HEK293 (cell line): ENCODE results near the gene LRRC27.

ENCODE experiments used
- CTCF ChIA-PET: fragments of 350-600 bp; formaldehyde crosslinking; extraction: SDS; loops from one replicate; lab custom pipeline; 2021; ENCODE audit warnings: antibody characterized with exemption; lab: Yijun Ruan, JAX
- POLR2A ChIA-PET: fragments of 300-600 bp; formaldehyde crosslinking; extraction: SDS; loops from one replicate; lab custom pipeline; 2020; ENCODE audit warnings: antibody characterized with exemption, inconsistent platforms; lab: Yijun Ruan, JAX
- H3K27ac ChIP-seq: fragments of 200-500 bp; sonication (Bioruptor generic); 2 replicates; pipeline ENCODE4 v1.5.1; 2014; ENCODE audit warnings: low read depth, low read length, control low read depth, inconsistent platforms; ENCODE audit errors: extremely low read depth
- H3K36me3 ChIP-seq, 2 experiments: fragments of 200-500 bp in 1 of 2; sonication (Bioruptor generic) in 1 of 2; 1 replicate in 1 of 2; 2 replicates in 1 of 2; pipeline ENCODE4 v1.5.1; 2014 to 2017; ENCODE audit warnings: inconsistent platforms in 2 of 2, low read length in 2 of 2; ENCODE audit not compliant: control insufficient read depth in 2 of 2, insufficient read depth in 1 of 2
- H3K4me1 ChIP-seq: fragments of 200-500 bp; sonication (Bioruptor generic); 2 replicates; pipeline ENCODE4 v1.5.1; 2014; ENCODE audit warnings: mild to moderate bottlenecking, low read length, inconsistent platforms; ENCODE audit not compliant: control insufficient read depth, insufficient read depth
- H3K4me3 ChIP-seq: 2 replicates; pipeline ENCODE4 v1.5.1; 2011; ENCODE audit warnings: low read depth, mild to moderate bottlenecking, control low read depth, low read length, moderate library complexity
- H3K9me3 ChIP-seq: fragments of 200-500 bp; sonication (Bioruptor generic); 2 replicates; pipeline ENCODE4 v1.5.1; 2014; ENCODE audit warnings: low read depth, low read length, inconsistent platforms; ENCODE audit not compliant: control insufficient read depth, insufficient read depth
- GLIS2 ChIP-seq: fragments of 450-650 bp; formaldehyde crosslinking; IDR thresholded peaks from 2 replicates; pipeline ENCODE4 v1.5.1; 2016; ENCODE audit warnings: missing biosample characterization, missing genetic modification characterization
- HOXC10 ChIP-seq: sonication (generic); formaldehyde crosslinking; IDR thresholded peaks from 2 replicates; pipeline ENCODE4 v1.8.1; 2023; ENCODE audit warnings: mild to moderate bottlenecking, missing genetic modification reagents
- MEIS1 ChIP-seq: sonication (generic); formaldehyde crosslinking; IDR thresholded peaks from 2 replicates; pipeline ENCODE4 v1.8.1; 2022; ENCODE audit warnings: missing genetic modification reagents, mild to moderate bottlenecking, borderline replicate concordance
- OSR2 ChIP-seq: fragments of 450-650 bp; formaldehyde crosslinking; IDR thresholded peaks from 2 replicates; pipeline ENCODE4 v1.5.1; 2016; ENCODE audit warnings: missing biosample characterization, missing genetic modification characterization
- PRDM1 ChIP-seq: fragments of 450-650 bp; formaldehyde crosslinking; IDR thresholded peaks from 2 replicates; pipeline ENCODE4; 2016; ENCODE audit warnings: missing biosample characterization, missing genetic modification characterization
- YY1 ChIP-seq: fragments of 450-650 bp; formaldehyde crosslinking; IDR thresholded peaks from 2 replicates; pipeline ENCODE4 v1.5.1; 2018; ENCODE audit warnings: missing biosample characterization, missing genetic modification characterization
- ZBTB1 ChIP-seq: fragments of 450-650 bp; formaldehyde crosslinking; IDR thresholded peaks from 2 replicates; pipeline ENCODE4 v1.5.1; 2016; ENCODE audit warnings: missing biosample characterization, missing genetic modification characterization
- ZNF10 ChIP-seq: fragments of 450-650 bp; formaldehyde crosslinking; IDR thresholded peaks from 2 replicates; pipeline ENCODE4 v1.5.1; 2017; ENCODE audit warnings: missing biosample characterization, missing genetic modification characterization
- ZNF23 ChIP-seq: fragments of 450-650 bp; formaldehyde crosslinking; IDR thresholded peaks from 2 replicates; pipeline ENCODE4 v1.5.1; 2016; ENCODE audit warnings: missing biosample characterization, missing genetic modification characterization, borderline replicate concordance
- ZNF24 ChIP-seq: fragments of 450-650 bp; formaldehyde crosslinking; IDR thresholded peaks from 2 replicates; pipeline ENCODE4 v1.5.1; 2016; ENCODE audit warnings: missing biosample characterization, missing genetic modification characterization
- ZNF366 ChIP-seq: fragments of 450-650 bp; formaldehyde crosslinking; conservative IDR thresholded peaks from 2 replicates; pipeline ENCODE4 v1.5.1; 2016; ENCODE audit warnings: missing biosample characterization, missing genetic modification characterization
- ZNF37A ChIP-seq: fragments of 450-650 bp; IDR thresholded peaks from 2 replicates; pipeline ENCODE4 v1.5.1; 2018; ENCODE audit warnings: missing biosample characterization, missing genetic modification characterization
- ZNF521 ChIP-seq: fragments of 450-650 bp; formaldehyde crosslinking; IDR thresholded peaks from 2 replicates; pipeline ENCODE4 v1.5.1; 2017; ENCODE audit warnings: missing biosample characterization, mild to moderate bottlenecking, missing genetic modification characterization
- ZNF600 ChIP-seq: fragments of 450-650 bp; formaldehyde crosslinking; IDR thresholded peaks from 2 replicates; pipeline ENCODE4 v1.5.1; 2016; ENCODE audit warnings: missing biosample characterization, missing genetic modification characterization
- ZNF621 ChIP-seq: fragments of 450-650 bp; formaldehyde crosslinking; IDR thresholded peaks from 2 replicates; pipeline ENCODE4 v1.5.1; 2017; ENCODE audit warnings: missing biosample characterization, missing genetic modification characterization
- ZNF654 ChIP-seq: fragments of 450-650 bp; formaldehyde crosslinking; IDR thresholded peaks from 2 replicates; pipeline ENCODE4 v1.5.1; 2016; ENCODE audit warnings: low read depth, missing biosample characterization, missing genetic modification characterization
- TF ChIP-seq, protein P1 (sequence below): fragments of 450-650 bp; formaldehyde crosslinking; conservative IDR thresholded peaks from 2 replicates; pipeline ENCODE4 v1.5.1; 2016; ENCODE audit warnings: low read depth, missing biosample characterization, missing genetic modification characterization
- TF ChIP-seq, protein P2 (sequence below): fragments of 450-650 bp; formaldehyde crosslinking; IDR thresholded peaks from 2 replicates; pipeline ENCODE4 v1.5.1; 2016; ENCODE audit warnings: missing biosample characterization, missing genetic modification characterization, low read depth
- TF ChIP-seq, protein P3 (sequence below): fragments of 450-650 bp; formaldehyde crosslinking; IDR thresholded peaks from 2 replicates; pipeline ENCODE4 v1.5.1; 2016; ENCODE audit warnings: missing biosample characterization, missing genetic modification characterization
- TF ChIP-seq, protein P4 (sequence below): fragments of 450-650 bp; formaldehyde crosslinking; IDR thresholded peaks from 2 replicates; pipeline ENCODE4 v1.5.1; 2017; ENCODE audit warnings: missing biosample characterization, missing genetic modification characterization
- TF ChIP-seq, protein P5 (sequence below): fragments of 450-650 bp; formaldehyde crosslinking; IDR thresholded peaks from 2 replicates; pipeline ENCODE4 v1.5.1; 2016; ENCODE audit warnings: missing biosample characterization, missing genetic modification characterization

Gene LRRC27

DNA sequence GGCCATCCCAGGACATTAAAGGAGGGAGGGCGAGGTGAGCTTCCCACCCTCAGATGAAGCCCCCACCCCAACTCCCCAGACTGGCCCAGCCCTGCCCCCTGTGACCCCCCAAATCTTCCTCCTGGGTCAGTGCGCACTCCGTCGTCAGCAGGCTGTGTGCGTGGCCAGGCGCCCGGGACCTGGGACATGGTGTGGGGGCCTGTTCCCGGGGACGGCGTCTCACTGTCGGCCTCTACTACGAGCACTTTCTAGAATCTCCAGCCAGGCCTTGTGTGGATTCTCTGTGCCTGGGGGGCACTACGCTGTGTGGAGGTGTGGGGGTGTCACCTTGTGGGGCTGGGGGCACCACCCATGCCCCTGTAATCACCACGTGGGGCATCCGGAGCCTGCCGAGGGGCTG is 74.8 kb downstream of the LRRC27 start:
- Histone ChIP-seq H3K27ac (no peak overlapping the region), H3K36me3 (peaks cover 0 to 21% of the 10 kb centered on the region in 2 experiments; a peak in 1 of 3 replicates), H3K4me3 (no peak overlapping the region), H3K9me3 (no peaks in the 10 kb centered on the region), H3K4me1 (peaks cover 3% of the 10 kb centered on the region; the same call in 1 of the 2 replicates)
- POLR2A ChIA-PET, result no interaction called here
- TF ChIP-seq, protein P1, sequence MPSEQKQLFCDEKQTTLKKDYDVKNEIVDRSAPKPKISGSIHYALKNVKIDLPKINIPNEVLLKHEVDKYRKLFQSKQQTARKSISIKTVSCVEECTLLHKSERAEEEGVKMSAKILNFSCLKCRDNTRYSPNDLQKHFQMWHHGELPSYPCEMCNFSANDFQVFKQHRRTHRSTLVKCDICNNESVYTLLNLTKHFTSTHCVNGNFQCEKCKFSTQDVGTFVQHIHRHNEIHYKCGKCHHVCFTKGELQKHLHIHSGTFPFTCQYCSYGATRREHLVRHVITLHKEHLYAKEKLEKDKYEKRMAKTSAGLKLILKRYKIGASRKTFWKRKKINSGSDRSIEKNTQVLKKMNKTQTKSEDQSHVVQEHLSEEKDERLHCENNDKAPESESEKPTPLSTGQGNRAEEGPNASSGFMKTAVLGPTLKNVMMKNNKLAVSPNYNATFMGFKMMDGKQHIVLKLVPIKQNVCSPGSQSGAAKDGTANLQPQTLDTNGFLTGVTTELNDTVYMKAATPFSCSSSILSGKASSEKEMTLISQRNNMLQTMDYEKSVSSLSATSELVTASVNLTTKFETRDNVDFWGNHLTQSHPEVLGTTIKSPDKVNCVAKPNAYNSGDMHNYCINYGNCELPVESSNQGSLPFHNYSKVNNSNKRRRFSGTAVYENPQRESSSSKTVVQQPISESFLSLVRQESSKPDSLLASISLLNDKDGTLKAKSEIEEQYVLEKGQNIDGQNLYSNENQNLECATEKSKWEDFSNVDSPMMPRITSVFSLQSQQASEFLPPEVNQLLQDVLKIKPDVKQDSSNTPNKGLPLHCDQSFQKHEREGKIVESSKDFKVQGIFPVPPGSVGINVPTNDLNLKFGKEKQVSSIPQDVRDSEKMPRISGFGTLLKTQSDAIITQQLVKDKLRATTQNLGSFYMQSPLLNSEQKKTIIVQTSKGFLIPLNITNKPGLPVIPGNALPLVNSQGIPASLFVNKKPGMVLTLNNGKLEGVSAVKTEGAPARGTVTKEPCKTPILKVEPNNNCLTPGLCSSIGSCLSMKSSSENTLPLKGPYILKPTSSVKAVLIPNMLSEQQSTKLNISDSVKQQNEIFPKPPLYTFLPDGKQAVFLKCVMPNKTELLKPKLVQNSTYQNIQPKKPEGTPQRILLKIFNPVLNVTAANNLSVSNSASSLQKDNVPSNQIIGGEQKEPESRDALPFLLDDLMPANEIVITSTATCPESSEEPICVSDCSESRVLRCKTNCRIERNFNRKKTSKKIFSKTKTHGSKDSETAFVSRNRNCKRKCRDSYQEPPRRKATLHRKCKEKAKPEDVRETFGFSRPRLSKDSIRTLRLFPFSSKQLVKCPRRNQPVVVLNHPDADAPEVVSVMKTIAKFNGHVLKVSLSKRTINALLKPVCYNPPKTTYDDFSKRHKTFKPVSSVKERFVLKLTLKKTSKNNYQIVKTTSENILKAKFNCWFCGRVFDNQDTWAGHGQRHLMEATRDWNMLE (tag by site-specific recombination), result no peak
- TF ChIP-seq OSR2 (tag by site-specific recombination) (no peak), GLIS2 (tag by site-specific recombination) (no peak), ZNF654 (tag by site-specific recombination) (no peak), ZNF37A (tag by site-specific recombination) (no peak), ZNF521 (tag by site-specific recombination) (no peak), PRDM1 (no peak), ZNF24 (no peak), ZNF600 (tag by site-specific recombination) (no peak), MEIS1 (CRISPR knock-in tag) (no peak), ZNF621 (tag by site-specific recombination) (no peak), YY1 (tag by site-specific recombination) (no peak)
- TF ChIP-seq, protein P2, sequence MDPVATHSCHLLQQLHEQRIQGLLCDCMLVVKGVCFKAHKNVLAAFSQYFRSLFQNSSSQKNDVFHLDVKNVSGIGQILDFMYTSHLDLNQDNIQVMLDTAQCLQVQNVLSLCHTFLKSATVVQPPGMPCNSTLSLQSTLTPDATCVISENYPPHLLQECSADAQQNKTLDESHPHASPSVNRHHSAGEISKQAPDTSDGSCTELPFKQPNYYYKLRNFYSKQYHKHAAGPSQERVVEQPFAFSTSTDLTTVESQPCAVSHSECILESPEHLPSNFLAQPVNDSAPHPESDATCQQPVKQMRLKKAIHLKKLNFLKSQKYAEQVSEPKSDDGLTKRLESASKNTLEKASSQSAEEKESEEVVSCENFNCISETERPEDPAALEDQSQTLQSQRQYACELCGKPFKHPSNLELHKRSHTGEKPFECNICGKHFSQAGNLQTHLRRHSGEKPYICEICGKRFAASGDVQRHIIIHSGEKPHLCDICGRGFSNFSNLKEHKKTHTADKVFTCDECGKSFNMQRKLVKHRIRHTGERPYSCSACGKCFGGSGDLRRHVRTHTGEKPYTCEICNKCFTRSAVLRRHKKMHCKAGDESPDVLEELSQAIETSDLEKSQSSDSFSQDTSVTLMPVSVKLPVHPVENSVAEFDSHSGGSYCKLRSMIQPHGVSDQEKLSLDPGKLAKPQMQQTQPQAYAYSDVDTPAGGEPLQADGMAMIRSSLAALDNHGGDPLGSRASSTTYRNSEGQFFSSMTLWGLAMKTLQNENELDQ (tag by site-specific recombination), result no peak
- TF ChIP-seq, protein P3, sequence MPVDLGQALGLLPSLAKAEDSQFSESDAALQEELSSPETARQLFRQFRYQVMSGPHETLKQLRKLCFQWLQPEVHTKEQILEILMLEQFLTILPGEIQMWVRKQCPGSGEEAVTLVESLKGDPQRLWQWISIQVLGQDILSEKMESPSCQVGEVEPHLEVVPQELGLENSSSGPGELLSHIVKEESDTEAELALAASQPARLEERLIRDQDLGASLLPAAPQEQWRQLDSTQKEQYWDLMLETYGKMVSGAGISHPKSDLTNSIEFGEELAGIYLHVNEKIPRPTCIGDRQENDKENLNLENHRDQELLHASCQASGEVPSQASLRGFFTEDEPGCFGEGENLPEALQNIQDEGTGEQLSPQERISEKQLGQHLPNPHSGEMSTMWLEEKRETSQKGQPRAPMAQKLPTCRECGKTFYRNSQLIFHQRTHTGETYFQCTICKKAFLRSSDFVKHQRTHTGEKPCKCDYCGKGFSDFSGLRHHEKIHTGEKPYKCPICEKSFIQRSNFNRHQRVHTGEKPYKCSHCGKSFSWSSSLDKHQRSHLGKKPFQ (tag by site-specific recombination), result no peak
- TF ChIP-seq, protein P4, sequence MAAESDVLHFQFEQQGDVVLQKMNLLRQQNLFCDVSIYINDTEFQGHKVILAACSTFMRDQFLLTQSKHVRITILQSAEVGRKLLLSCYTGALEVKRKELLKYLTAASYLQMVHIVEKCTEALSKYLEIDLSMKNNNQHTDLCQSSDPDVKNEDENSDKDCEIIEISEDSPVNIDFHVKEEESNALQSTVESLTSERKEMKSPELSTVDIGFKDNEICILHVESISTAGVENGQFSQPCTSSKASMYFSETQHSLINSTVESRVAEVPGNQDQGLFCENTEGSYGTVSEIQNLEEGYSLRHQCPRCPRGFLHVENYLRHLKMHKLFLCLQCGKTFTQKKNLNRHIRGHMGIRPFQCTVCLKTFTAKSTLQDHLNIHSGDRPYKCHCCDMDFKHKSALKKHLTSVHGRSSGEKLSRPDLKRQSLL (tag by site-specific recombination), result no peak
- CTCF ChIA-PET, result interaction anchor here (0.6 kb wide), 2 partner anchors 12 to 46 kb away, joined by 3 to 4 read pairs; no protein-coding TSS in a partner anchor

DNA sequence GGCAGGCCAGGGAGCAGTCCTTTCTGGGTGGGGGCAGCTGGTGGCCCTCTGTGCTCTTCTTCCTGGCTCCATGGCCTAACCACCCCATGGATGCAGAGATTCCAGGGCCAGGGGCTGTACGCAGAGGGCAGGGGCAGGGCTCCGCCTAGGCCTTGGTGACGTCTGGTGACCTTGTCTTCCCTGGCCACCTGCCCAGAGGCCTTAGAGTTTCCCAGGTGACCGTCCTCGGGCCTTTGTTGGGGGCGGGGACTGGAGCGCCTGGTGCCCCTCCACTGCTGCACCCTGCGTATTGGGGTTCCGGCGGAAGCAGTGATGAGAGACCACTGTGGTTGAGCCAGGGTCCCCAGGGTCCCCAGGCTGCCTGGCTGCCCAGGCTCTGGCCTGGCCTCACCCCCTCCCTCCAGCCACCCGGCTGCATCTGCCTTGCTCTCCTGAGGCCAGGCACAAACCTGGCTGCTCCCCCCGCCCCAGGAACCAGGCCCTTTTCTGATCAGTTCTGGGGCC is 75.3 kb downstream of the LRRC27 start:
- Histone ChIP-seq H3K36me3 (peaks cover 0 to 21% of the 10 kb centered on the region in 2 experiments; a peak in 1 of 3 replicates), H3K27ac (no peak overlapping the region), H3K4me3 (no peak overlapping the region), H3K9me3 (no peaks in the 10 kb centered on the region), H3K4me1 (peaks cover 3% of the 10 kb centered on the region; the same call in 1 of the 2 replicates)
- POLR2A ChIA-PET, result no interaction called here
- CTCF ChIA-PET, result interaction anchor here (0.6 to 0.7 kb wide), 4 partner anchors 9 to 278 kb away, joined by 3 to 4 read pairs (median 4); no protein-coding TSS in a partner anchor
- TF ChIP-seq ZNF366 (no peak), HOXC10 (CRISPR knock-in tag) (no peak), ZBTB1 (tag by site-specific recombination) (no peak), ZNF10 (tag by site-specific recombination) (no peak), OSR2 (tag by site-specific recombination) (no peak), ZNF23 (tag by site-specific recombination) (no peak)
- TF ChIP-seq, protein P5, sequence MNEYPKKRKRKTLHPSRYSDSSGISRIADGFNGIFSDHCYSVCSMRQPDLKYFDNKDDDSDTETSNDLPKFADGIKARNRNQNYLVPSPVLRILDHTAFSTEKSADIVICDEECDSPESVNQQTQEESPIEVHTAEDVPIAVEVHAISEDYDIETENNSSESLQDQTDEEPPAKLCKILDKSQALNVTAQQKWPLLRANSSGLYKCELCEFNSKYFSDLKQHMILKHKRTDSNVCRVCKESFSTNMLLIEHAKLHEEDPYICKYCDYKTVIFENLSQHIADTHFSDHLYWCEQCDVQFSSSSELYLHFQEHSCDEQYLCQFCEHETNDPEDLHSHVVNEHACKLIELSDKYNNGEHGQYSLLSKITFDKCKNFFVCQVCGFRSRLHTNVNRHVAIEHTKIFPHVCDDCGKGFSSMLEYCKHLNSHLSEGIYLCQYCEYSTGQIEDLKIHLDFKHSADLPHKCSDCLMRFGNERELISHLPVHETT (tag by site-specific recombination), result no peak
